Measurements from ENCODE around the gene CDKN2AIP.

The CDKN2AIP gene

GRCh38 chr4:183399616-183400015, 44.8 kb upstream of the CDKN2AIP start:
- no peak for TF ChIP-seq POLR2AphosphoS5 (IDR thresholded peaks at IDR 0.05; ENCODE audit: low read depth)
- TF ChIP-seq REST (IDR thresholded peaks at IDR 0.05; ENCODE audit: insufficient replicate concordance, low read depth) = no peak
- TF ChIP-seq SPI1 (IDR thresholded peaks at IDR 0.05; ENCODE audit: borderline replicate concordance, low read depth) = peak; percentile 50; the same call in 1 of the 2 replicates
- TF ChIP-seq GABPA (IDR thresholded peaks at IDR 0.05; ENCODE audit: low read depth) = no peak
- no peak for TF ChIP-seq CTCF (IDR thresholded peaks at IDR 0.05; ENCODE audit: insufficient read depth, low read length)
- no peak overlapping the region for H3K27ac ChIP-seq (replicated peaks)
- DNase-seq (ENCODE audit: low read depth in 1 of 2, low spot score in 1 of 2) = peak in 1 of 2 experiments; percentile 38
- no peak overlapping the region for H3K4me3 ChIP-seq (replicated peaks; ENCODE audit: insufficient read depth, low read length)
- no peaks in the 10 kb centered on the region for H3K27me3 ChIP-seq (ENCODE audit: insufficient read depth, poor library complexity, severe bottlenecking)

- DNase-seq (ENCODE audit: low read depth in 1 of 2, low spot score in 1 of 2) = no peak
- TF ChIP-seq REST (IDR thresholded peaks at IDR 0.05; ENCODE audit: insufficient replicate concordance, low read depth) (no peak), GABPA (IDR thresholded peaks at IDR 0.05; ENCODE audit: low read depth) (no peak), POLR2AphosphoS5 (IDR thresholded peaks at IDR 0.05; ENCODE audit: low read depth) (no peak), CTCF (IDR thresholded peaks at IDR 0.05; ENCODE audit: insufficient read depth, low read length) (no peak), SPI1 (IDR thresholded peaks at IDR 0.05; ENCODE audit: borderline replicate concordance, low read depth) (no peak)
- Histone ChIP-seq H3K27me3 (ENCODE audit: insufficient read depth, poor library complexity, severe bottlenecking) (no peaks in the 10 kb centered on the region), H3K27ac (replicated peaks) (no peak overlapping the region), H3K4me3 (replicated peaks; ENCODE audit: insufficient read depth, low read length) (no peak overlapping the region)
Observed at GRCh38 chr4:183400035-183400434, 44.4 kb upstream of the CDKN2AIP start.

- no peak for DNase-seq (ENCODE audit: low read depth in 1 of 2, low spot score in 1 of 2)
- no peaks in the 10 kb centered on the region for H3K27me3 ChIP-seq (ENCODE audit: insufficient read depth, poor library complexity, severe bottlenecking)
- no peak overlapping the region for H3K27ac ChIP-seq (replicated peaks)
- no peak overlapping the region for H3K4me3 ChIP-seq (replicated peaks; ENCODE audit: insufficient read depth, low read length)
- TF ChIP-seq POLR2AphosphoS5 (IDR thresholded peaks at IDR 0.05; ENCODE audit: low read depth) (no peak), CTCF (IDR thresholded peaks at IDR 0.05; ENCODE audit: insufficient read depth, low read length) (no peak), GABPA (IDR thresholded peaks at IDR 0.05; ENCODE audit: low read depth) (no peak), SPI1 (IDR thresholded peaks at IDR 0.05; ENCODE audit: borderline replicate concordance, low read depth) (no peak), REST (IDR thresholded peaks at IDR 0.05; ENCODE audit: insufficient replicate concordance, low read depth) (no peak)
Observed at GRCh38 chr4:183401473-183401872, 43.0 kb upstream of the CDKN2AIP start.

Measured in HL-60 (cell line).